HFFc6 (cell line): ENCODE data around the gene ADGRV1. TPM values are rescaled to one million over a fixed set of nuclear protein-coding genes. Genes with fewer than 3 reads are reported as not detected.

Experiments
- DNase-seq: peaks from one replicate; pipeline ENCODE4 v3.0.0-alpha.2; 2018
- H3K27ac Mint-ChIP-seq: 2 replicates; pipeline ENCODE4 v1.8.0; 2020; ENCODE audit warnings: mild to moderate bottlenecking, mixed read lengths
- H3K27me3 Mint-ChIP-seq: 2 replicates; pipeline ENCODE4 v1.8.0; 2021; ENCODE audit warnings: mild to moderate bottlenecking, moderate library complexity, mixed read lengths; ENCODE audit not compliant: insufficient read depth
- H3K36me3 Mint-ChIP-seq: 2 replicates; pipeline ENCODE4 v1.8.0; 2021; ENCODE audit warnings: low read depth, mixed read lengths
- H3K4me1 Mint-ChIP-seq: 2 replicates; pipeline ENCODE4 v1.8.0; 2020; ENCODE audit warnings: low read depth, mixed read lengths
- H3K4me3 Mint-ChIP-seq: 2 replicates; pipeline ENCODE4 v1.8.0; 2020; ENCODE audit warnings: mild to moderate bottlenecking, moderate library complexity, mixed read lengths
- H3K9me3 Mint-ChIP-seq: 2 replicates; pipeline ENCODE4 v1.8.0; 2020; ENCODE audit warnings: mild to moderate bottlenecking, mixed read lengths
- total RNA-seq, 6 experiments: library from RNA; stranded (reverse); fragmentation: NEBNext Ultra II Directional; extraction: Animal tissue kit (Norgen Biotek cat#: 25700); gene quantifications; 2 replicates in 1 of 6; 3 replicates in 5 of 6; pipeline ENCODE4 v1.2.3, GENCODE V29; 2021
- TF ChIP-seq, protein P1 (sequence below): fragments of 200-600 bp; sonication (generic); IDR thresholded peaks from 2 replicates; pipeline ENCODE4 v1.5.0; 2021; ENCODE audit warnings: antibody characterized with exemption, mild to moderate bottlenecking

The ADGRV1 gene
- total RNA-seq, 6 experiments from 2014 or later, result not detected

DNA sequence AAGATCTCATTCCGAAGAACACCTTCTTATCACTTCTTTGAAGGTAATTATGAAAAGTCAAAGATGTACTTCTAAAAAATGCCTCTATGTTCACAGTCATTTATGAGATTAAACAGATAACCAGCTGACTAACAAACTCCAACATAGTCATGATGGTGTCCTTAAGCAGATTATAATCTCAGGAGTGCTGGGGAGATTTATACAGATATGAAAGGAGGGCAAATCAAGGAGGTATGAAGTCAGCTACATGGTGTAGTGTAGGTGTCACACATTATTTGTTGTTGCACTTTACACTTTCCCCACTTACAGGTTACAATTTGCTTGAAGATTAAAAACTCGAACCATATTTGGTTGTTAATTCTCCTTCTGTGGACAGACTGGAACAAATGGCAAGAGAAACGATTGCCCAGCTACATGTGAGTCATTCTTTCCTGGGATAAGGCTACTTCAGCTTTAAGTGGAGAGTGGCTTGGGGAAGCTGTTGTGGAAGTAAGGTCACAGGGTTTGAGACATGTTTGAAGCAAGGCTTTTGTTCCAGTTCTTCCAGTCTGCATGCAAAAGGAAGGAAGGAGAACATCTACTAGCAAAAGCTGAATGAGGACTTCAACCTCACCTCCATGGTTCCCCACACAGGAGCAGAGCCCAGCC is 320.1 kb downstream of the ADGRV1 start:
- Mint-ChIP-seq H3K4me1 (no peaks in the 10 kb centered on the region), H3K27me3 (peaks cover 6% of the 10 kb centered on the region), H3K9me3 (no peaks in the 10 kb centered on the region), H3K4me3 (no peak overlapping the region), H3K27ac (no peak overlapping the region), H3K36me3 (no peaks in the 10 kb centered on the region)
- TF ChIP-seq, protein P1, sequence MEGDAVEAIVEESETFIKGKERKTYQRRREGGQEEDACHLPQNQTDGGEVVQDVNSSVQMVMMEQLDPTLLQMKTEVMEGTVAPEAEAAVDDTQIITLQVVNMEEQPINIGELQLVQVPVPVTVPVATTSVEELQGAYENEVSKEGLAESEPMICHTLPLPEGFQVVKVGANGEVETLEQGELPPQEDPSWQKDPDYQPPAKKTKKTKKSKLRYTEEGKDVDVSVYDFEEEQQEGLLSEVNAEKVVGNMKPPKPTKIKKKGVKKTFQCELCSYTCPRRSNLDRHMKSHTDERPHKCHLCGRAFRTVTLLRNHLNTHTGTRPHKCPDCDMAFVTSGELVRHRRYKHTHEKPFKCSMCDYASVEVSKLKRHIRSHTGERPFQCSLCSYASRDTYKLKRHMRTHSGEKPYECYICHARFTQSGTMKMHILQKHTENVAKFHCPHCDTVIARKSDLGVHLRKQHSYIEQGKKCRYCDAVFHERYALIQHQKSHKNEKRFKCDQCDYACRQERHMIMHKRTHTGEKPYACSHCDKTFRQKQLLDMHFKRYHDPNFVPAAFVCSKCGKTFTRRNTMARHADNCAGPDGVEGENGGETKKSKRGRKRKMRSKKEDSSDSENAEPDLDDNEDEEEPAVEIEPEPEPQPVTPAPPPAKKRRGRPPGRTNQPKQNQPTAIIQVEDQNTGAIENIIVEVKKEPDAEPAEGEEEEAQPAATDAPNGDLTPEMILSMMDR, result no peak
- DNase-seq, result no peak

DNA sequence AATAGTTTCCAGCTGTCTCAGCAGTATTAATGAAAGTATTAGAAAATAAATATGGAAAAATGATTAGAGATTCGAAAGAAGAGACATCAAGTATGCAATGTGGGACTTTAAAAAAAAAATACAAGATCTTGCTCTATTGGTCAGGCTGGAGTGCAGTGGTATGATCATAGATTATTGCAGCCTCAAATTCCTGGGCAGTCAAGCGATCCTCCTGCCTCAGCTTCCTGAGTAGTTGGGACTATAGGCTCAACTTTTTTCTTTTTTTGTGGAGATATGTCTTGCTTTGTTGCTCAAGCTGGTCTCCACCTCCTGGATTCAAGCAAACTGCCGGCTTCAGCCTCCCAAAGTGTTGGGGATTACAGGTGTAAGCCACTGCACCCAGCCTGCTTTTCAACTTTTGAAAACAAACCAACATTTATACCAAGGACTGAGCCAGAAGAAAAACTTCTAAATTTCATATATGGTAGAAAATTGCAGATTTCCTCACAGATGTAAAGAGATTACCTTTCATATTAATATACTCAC is 323.1 kb downstream of the ADGRV1 start:
- TF ChIP-seq, protein P1, result no peak
- Mint-ChIP-seq H3K4me3 (no peak overlapping the region), H3K4me1 (no peaks in the 10 kb centered on the region), H3K9me3 (no peaks in the 10 kb centered on the region), H3K27ac (no peak overlapping the region), H3K27me3 (no peaks in the 10 kb centered on the region; the same call in 1 of the 2 replicates), H3K36me3 (no peaks in the 10 kb centered on the region)
- DNase-seq, result no peak

DNA sequence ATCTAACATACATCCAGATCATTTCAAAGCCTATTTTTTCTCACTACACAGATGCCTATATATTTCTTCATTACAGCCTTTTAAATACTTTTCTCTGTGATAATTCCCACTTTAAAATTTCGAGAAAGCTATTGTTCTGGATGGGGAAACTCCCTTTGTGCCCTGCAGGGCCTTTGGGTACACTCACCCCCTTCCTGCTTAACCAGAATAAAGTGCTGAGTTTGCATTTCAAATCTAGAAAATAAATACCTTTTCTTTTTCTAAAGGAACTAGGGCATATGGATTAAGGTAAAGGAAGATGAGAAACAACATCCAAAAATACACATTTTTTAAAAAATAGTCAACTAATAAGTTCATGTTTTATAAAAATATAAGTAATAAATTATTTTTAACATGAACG is 323.9 kb downstream of the ADGRV1 start:
- no peaks in the 10 kb centered on the region for H3K36me3 Mint-ChIP-seq
- TF ChIP-seq, protein P1, result no peak
- DNase-seq, result no peak
- no peak overlapping the region for H3K27ac Mint-ChIP-seq
- no peaks in the 10 kb centered on the region; the same call in 1 of the 2 replicates for H3K27me3 Mint-ChIP-seq
- H3K9me3 Mint-ChIP-seq, result no peaks in the 10 kb centered on the region
- H3K4me1 Mint-ChIP-seq, result no peaks in the 10 kb centered on the region
- H3K4me3 Mint-ChIP-seq, result no peak overlapping the region

- TF ChIP-seq, protein P1, result no peak
These were observed 326.7 kb downstream of the ADGRV1 start for GRCh38 chr5:90885180-90885868.

GRCh38 chr5:90886381-90886780 is 327.8 kb downstream of the ADGRV1 start:
- Mint-ChIP-seq H3K27me3 (no peaks in the 10 kb centered on the region; the same call in 1 of the 2 replicates), H3K36me3 (no peaks in the 10 kb centered on the region), H3K4me1 (no peaks in the 10 kb centered on the region), H3K27ac (no peak overlapping the region), H3K4me3 (no peak overlapping the region), H3K9me3 (no peaks in the 10 kb centered on the region)
- no peak for DNase-seq
- TF ChIP-seq, protein P1, result no peak

More at GRCh38 chr5:90885180-90885868, 326.7 kb downstream of the ADGRV1 start:
- Mint-ChIP-seq H3K27me3 (no peaks in the 10 kb centered on the region; the same call in 1 of the 2 replicates), H3K9me3 (no peaks in the 10 kb centered on the region), H3K36me3 (no peaks in the 10 kb centered on the region), H3K27ac (no peak overlapping the region), H3K4me1 (no peaks in the 10 kb centered on the region), H3K4me3 (no peak overlapping the region)
- no peak for DNase-seq
